Neuronal stem cell (in vitro differentiated cells): ENCODE measurements around the gene TBC1D10A.

Experiments used
- DNase-seq: peaks from one replicate; pipeline ENCODE4 v3.0.0-alpha.2; 2013; ENCODE audit warnings: low spot score
- H2AFZ ChIP-seq: one replicate; pipeline ENCODE4 v1.6.1; 2013; ENCODE audit warnings: mild to moderate bottlenecking, low read length, inconsistent platforms
- H2AK5ac ChIP-seq: 2 replicates; pipeline ENCODE4 v1.6.1; 2013; ENCODE audit warnings: low read depth, mild to moderate bottlenecking, inconsistent platforms, low read length, moderate library complexity, mixed read lengths
- H2BK120ac ChIP-seq: 2 replicates; pipeline ENCODE4 v1.6.1; 2013; ENCODE audit warnings: low read depth, mild to moderate bottlenecking, inconsistent platforms, low read length, moderate library complexity, mixed read lengths
- H2BK12ac ChIP-seq: one replicate; pipeline ENCODE4 v1.6.1; 2013; ENCODE audit warnings: low read length, inconsistent platforms
- H2BK15ac ChIP-seq: 2 replicates; pipeline ENCODE4 v1.6.1; 2013; ENCODE audit warnings: mild to moderate bottlenecking, low read length, inconsistent platforms, mixed read lengths
- H2BK5ac ChIP-seq: one replicate; pipeline ENCODE4 v1.6.1; 2013; ENCODE audit warnings: inconsistent platforms, mild to moderate bottlenecking, low read length, moderate library complexity
- H3K14ac ChIP-seq: one replicate; pipeline ENCODE4 v1.6.1; 2013; ENCODE audit warnings: low read length, inconsistent platforms
- H3K18ac ChIP-seq: 2 replicates; pipeline ENCODE4 v1.6.1; 2013; ENCODE audit warnings: low read length, inconsistent platforms
- H3K23ac ChIP-seq: 2 replicates; pipeline ENCODE4 v1.6.1; 2013; ENCODE audit warnings: low read depth, mild to moderate bottlenecking, mixed read lengths, low read length, inconsistent platforms; ENCODE audit not compliant: poor library complexity
- H3K27ac ChIP-seq: replicated peaks from 3 replicates; pipeline ENCODE4 v1.5.1; 2013; ENCODE audit warnings: low read length, inconsistent platforms
- H3K27me3 ChIP-seq, 3 experiments: 2 replicates each; pipeline ENCODE4 v1.6.1; 2013; ENCODE audit warnings: low read length in 3 of 3, mild to moderate bottlenecking in 2 of 3, inconsistent platforms in 1 of 3, low read depth in 1 of 3, mixed read lengths in 1 of 3, moderate library complexity in 1 of 3; ENCODE audit not compliant: control insufficient read depth in 3 of 3, insufficient read depth in 3 of 3
- H3K36me3 ChIP-seq, 2 donors: replicated peaks in 1 of 2; 2 replicates each; pipeline ENCODE4 v1.6.1; 2013; ENCODE audit warnings: low read length in 2 of 2; ENCODE audit not compliant: control insufficient read depth in 2 of 2, insufficient read depth in 2 of 2
- H3K4ac ChIP-seq: 2 replicates; pipeline ENCODE4 v1.6.1; 2013; ENCODE audit warnings: inconsistent platforms, mild to moderate bottlenecking, low read length, moderate library complexity
- H3K4me1 ChIP-seq, 2 donors: 1 replicate in 1 of 2; 2 replicates in 1 of 2; pipeline ENCODE4 v1.6.1; 2013; ENCODE audit warnings: low read length in 2 of 2, low read depth in 1 of 2; ENCODE audit not compliant: control insufficient read depth in 2 of 2, insufficient read depth in 1 of 2
- H3K4me2 ChIP-seq: one replicate; pipeline ENCODE4 v1.6.1; 2013; ENCODE audit warnings: mild to moderate bottlenecking, low read length, inconsistent platforms; ENCODE audit not compliant: insufficient read depth, poor library complexity, severe bottlenecking
- H3K4me3 ChIP-seq, 2 donors: 2 replicates each; pipeline ENCODE4 v1.5.1; 2013; ENCODE audit warnings: low read length in 2 of 2, mild to moderate bottlenecking in 2 of 2, inconsistent platforms in 1 of 2, moderate library complexity in 1 of 2
- H3K79me1 ChIP-seq: one replicate; pipeline ENCODE4 v1.6.1; 2013; ENCODE audit warnings: low read depth, mild to moderate bottlenecking, inconsistent platforms, low read length, moderate library complexity
- H3K9ac ChIP-seq: one replicate; pipeline ENCODE4 v1.6.1; 2013; ENCODE audit warnings: mild to moderate bottlenecking, low read depth, low read length, inconsistent platforms; ENCODE audit not compliant: poor library complexity
- H3K9me3 ChIP-seq, 2 donors: replicated peaks in 1 of 2; 2 replicates each; pipeline versions ENCODE3 to v1.6.1; 2013; ENCODE audit warnings: low read length in 2 of 2, mild to moderate bottlenecking in 2 of 2, inconsistent platforms in 1 of 2, low read depth in 1 of 2, mixed read lengths in 1 of 2, moderate library complexity in 1 of 2; ENCODE audit not compliant: control insufficient read depth in 2 of 2, insufficient read depth in 1 of 2
- H4K8ac ChIP-seq: one replicate; pipeline ENCODE4 v1.6.1; 2013; ENCODE audit warnings: low read depth, mild to moderate bottlenecking, inconsistent platforms, low read length, moderate library complexity
- H4K91ac ChIP-seq: one replicate; pipeline ENCODE4 v1.6.1; 2013; ENCODE audit warnings: low read length, low read depth, mild to moderate bottlenecking, inconsistent platforms; ENCODE audit not compliant: poor library complexity
- WGBS, 2 donors: extraction: QIAGEN DNeasy Blood & Tissue Kit; methylation state at CpG; one replicate each; pipeline ENCODE4 v1.1.7; 2013; ENCODE audit warnings: missing lambda C conversion rate in 2 of 2, mixed read lengths in 1 of 2; ENCODE audit not compliant: insufficient read length in 2 of 2, insufficient replicate concordance in 1 of 2; ENCODE audit errors: extremely low coverage in 2 of 2; 5-methylcytosine and 5-hydroxymethylcytosine counted together

TBC1D10A gene

GRCh38 chr22:30309951-30310741 is 16.6 kb downstream of the TBC1D10A start:
- DNase-seq: no peak
- Histone ChIP-seq H3K9me3 (no peaks in the 10 kb centered on the region), H4K8ac (no peak overlapping the region), H3K4me3 (no peak overlapping the region), H3K4me1 (peaks cover 4 to 6% of the 10 kb centered on the region in 2 donors), H3K9ac (no peak overlapping the region), H3K36me3 (no peaks in the 10 kb centered on the region), H3K23ac (no peak overlapping the region), H3K4me2 (no peak overlapping the region), H2BK12ac (no peak overlapping the region), H4K91ac (no peak overlapping the region), H3K14ac (no peak overlapping the region), H2AFZ (no peak overlapping the region), H2BK120ac (no peak overlapping the region), H3K79me1 (no peaks in the 10 kb centered on the region), H2AK5ac (no peak overlapping the region), H3K27me3 (no peaks in the 10 kb centered on the region), H3K4ac (no peak overlapping the region), H3K27ac (no peak overlapping the region), H2BK15ac (no peak overlapping the region), H2BK5ac (no peak overlapping the region), H3K18ac (no peak overlapping the region)
- WGBS, 2 donors: no CpG with 5 or more reads among the region's 7 CpGs

GRCh38 chr22:30308518-30309230 is 18.1 kb downstream of the TBC1D10A start:
- no peak overlapping the region for H2AFZ ChIP-seq
- no peak overlapping the region for H2BK12ac ChIP-seq
- H2BK15ac ChIP-seq: no peak overlapping the region
- H3K23ac ChIP-seq: no peak overlapping the region
- no peak overlapping the region for H3K14ac ChIP-seq
- no peak overlapping the region for H3K4me3 ChIP-seq
- no peak overlapping the region for H2BK5ac ChIP-seq
- H3K4me2 ChIP-seq: no peak overlapping the region
- no peaks in the 10 kb centered on the region for H3K79me1 ChIP-seq
- H3K9me3 ChIP-seq: no peaks in the 10 kb centered on the region
- H3K4ac ChIP-seq: no peak overlapping the region
- DNase-seq: no peak
- no peak overlapping the region for H2BK120ac ChIP-seq
- H3K9ac ChIP-seq: no peak overlapping the region
- H4K8ac ChIP-seq: no peak overlapping the region
- WGBS, 2 donors: no CpG with 5 or more reads among the region's 5 CpGs
- no peak overlapping the region for H2AK5ac ChIP-seq
- no peak overlapping the region for H3K18ac ChIP-seq
- H3K4me1 ChIP-seq: peaks cover 4 to 6% of the 10 kb centered on the region in 2 donors
- H4K91ac ChIP-seq: no peak overlapping the region
- H3K27me3 ChIP-seq: no peaks in the 10 kb centered on the region
- H3K27ac ChIP-seq: no peak overlapping the region
- H3K36me3 ChIP-seq: no peaks in the 10 kb centered on the region

- no peak overlapping the region for H3K18ac ChIP-seq
- no peak overlapping the region for H2AK5ac ChIP-seq
- WGBS, 2 donors: no CpG with 5 or more reads among the region's 2 CpGs
- H4K8ac ChIP-seq: no peak overlapping the region
- H2BK12ac ChIP-seq: no peak overlapping the region
- no peak overlapping the region for H3K27ac ChIP-seq
- no peak overlapping the region for H2BK15ac ChIP-seq
- no peaks in the 10 kb centered on the region for H3K79me1 ChIP-seq
- H3K23ac ChIP-seq: no peak overlapping the region
- H3K4me1 ChIP-seq: peaks cover 4 to 6% of the 10 kb centered on the region in 2 donors
- DNase-seq: no peak
- no peak overlapping the region for H2BK5ac ChIP-seq
- H3K9me3 ChIP-seq: no peaks in the 10 kb centered on the region
- no peak overlapping the region for H2BK120ac ChIP-seq
- no peak overlapping the region for H4K91ac ChIP-seq
- no peak overlapping the region for H3K4me3 ChIP-seq
- no peak overlapping the region for H3K4ac ChIP-seq
- H3K9ac ChIP-seq: peak overlapping the region; percentile 24
- no peak overlapping the region for H2AFZ ChIP-seq
- H3K36me3 ChIP-seq: no peaks in the 10 kb centered on the region
- H3K27me3 ChIP-seq: no peaks in the 10 kb centered on the region
- no peak overlapping the region for H3K14ac ChIP-seq
- no peak overlapping the region for H3K4me2 ChIP-seq
Measured at GRCh38 chr22:30308093-30308492, 18.6 kb downstream of the TBC1D10A start.

GRCh38 chr22:30307041-30307574 is 19.6 kb downstream of the TBC1D10A start:
- Histone ChIP-seq H3K27ac (no peak overlapping the region), H2BK12ac (no peak overlapping the region), H3K18ac (no peak overlapping the region), H3K4me3 (no peak overlapping the region), H3K4me1 (peaks cover 4 to 6% of the 10 kb centered on the region in 2 donors), H2BK120ac (no peak overlapping the region), H3K9me3 (no peaks in the 10 kb centered on the region), H2BK5ac (no peak overlapping the region), H3K23ac (no peak overlapping the region), H2AFZ (no peak overlapping the region), H3K4me2 (no peak overlapping the region), H3K14ac (no peak overlapping the region), H3K4ac (no peak overlapping the region), H3K27me3 (no peaks in the 10 kb centered on the region), H3K36me3 (no peaks in the 10 kb centered on the region), H4K91ac (no peak overlapping the region), H4K8ac (no peak overlapping the region), H2BK15ac (no peak overlapping the region), H2AK5ac (no peak overlapping the region), H3K79me1 (no peaks in the 10 kb centered on the region), H3K9ac (no peak overlapping the region)
- DNase-seq: no peak
- WGBS, 2 donors: no CpG with 5 or more reads among the region's 4 CpGs
